Adrenal gland (tissue), 12 donors: ENCODE measurements around the gene RPE. TPM values are rescaled to one million over a fixed set of nuclear protein-coding genes. Genes with fewer than 3 reads are reported as not detected.

Source experiments
- DNase-seq, 7 donors: peaks; one replicate each; pipeline ENCODE4 v3.0.0-alpha.2; 2019 to 2020
- H3K27ac ChIP-seq, 5 donors: fragments of 200-600 bp; sonication (generic) in 4 of 5; 1 replicate in 3 of 5; 2 replicates in 2 of 5; pipeline versions ENCODE4 v1.5.1 to v1.8.0; 2016 to 2020; ENCODE audit warnings: mild to moderate bottlenecking in 1 of 5
- H3K27me3 ChIP-seq: fragments of 200-600 bp; 2 replicates; pipeline ENCODE4 v1.8.0; 2021
- H3K36me3 ChIP-seq, 2 donors: fragments of 200-600 bp; replicated peaks in 1 of 2; 1 replicate in 1 of 2; 2 replicates in 1 of 2; pipeline versions ENCODE4 v1.5.1 to v1.8.0; 2018 to 2022
- H3K4me1 ChIP-seq, 2 donors: fragments of 200-600 bp; replicated peaks in 1 of 2; 1 replicate in 1 of 2; 2 replicates in 1 of 2; pipeline versions ENCODE4 v1.5.1 to v1.8.0; 2018 to 2021
- H3K4me3 ChIP-seq, 4 donors: fragments of 200-600 bp; sonication (generic) in 3 of 4; one replicate each; pipeline ENCODE4 v1.5.1; 2016 to 2018
- H3K9me3 ChIP-seq, 3 donors: fragments of 200-600 bp; sonication (generic) in 1 of 3; replicated peaks in 1 of 3; 1 replicate in 2 of 3; 2 replicates in 1 of 3; pipeline versions ENCODE4 v1.5.1 to v1.8.0; 2016 to 2021
- POLR2A ChIP-seq, 2 donors: fragments of 450-650 bp; IDR thresholded peaks; one replicate each; pipeline ENCODE4 v1.6.1; 2017; ENCODE audit warnings: antibody characterized with exemption in 2 of 2, mild to moderate bottlenecking in 2 of 2, moderate library complexity in 1 of 2
- WGBS, 4 donors: extraction: QIAGEN DNeasy Blood & Tissue Kit in 2 of 4; methylation state at CpG; one replicate each; pipeline versions ENCODE4 v1.1.5 to v1.1.7; 2013 to 2017; 5-methylcytosine and 5-hydroxymethylcytosine counted together
- intact Hi-C, 2 donors: fragments of 100-400 bp; cut with DNase I; formaldehyde crosslinking; loops; one replicate each; pipeline versions ENCODE4 v1.14.1 to v1.15.0; 2022 to 2023
- polyA plus RNA-seq, 3 donors: library from polyadenylated mRNA; stranded (reverse); fragments of 200-250 nt in 2 of 3; fragments of 350-450 nt in 1 of 3; fragmentation: Illumina TruSeq in 1 of 3; extraction: RNeasy Lipid Tissue Mini Kit (QIAGEN cat#74804) in 1 of 3; gene quantifications; one replicate each; pipeline ENCODE4 v1.2.3, GENCODE V29; 2013 to 2014
- total RNA-seq, 9 donors: library from RNA; depleted of rRNA in 4 of 9; stranded (reverse); fragments of >200 nt in 4 of 9; fragments of 120-200 nt in 1 of 9; fragmentation: NEBNext Ultra II Directional in 1 of 9; extraction: Animal tissue kit (Norgen Biotek cat#: 25700) in 1 of 9; gene quantifications; one replicate each; pipeline versions ENCODE4 v1.1.0 to v1.2.4, GENCODE V29; 2013 to 2023
- TF ChIP-seq, protein P1 (sequence below), 6 experiments: fragments of 450-650 bp in 4 of 6; fragments of 200-600 bp in 2 of 6; sonication (generic) in 1 of 6; IDR thresholded peaks; 1 replicate in 5 of 6; 2 replicates in 1 of 6; pipeline versions ENCODE4 v1.5.1 to v1.8.0; 2016 to 2021; ENCODE audit warnings: antibody characterized with exemption in 6 of 6, mild to moderate bottlenecking in 2 of 6, moderate library complexity in 1 of 6
- donor health status: healthy with polysubstance abuse.
- donor health status: Bipolar disorder and iron deficiency.
- donor health status: DM: yes; HTN: yes; CAD: no.
- donor health status: DM: no; HTN: no; CAD: no.
- donor health status: DM: no; HTN: no; CAD: no.
- donor health status: DM: yes; HTN: yes; CAD: no.

The RPE gene
- total and polyA plus RNA-seq, 12 donors, result 12.6 to 221 (median 67.1) TPM

DNA sequence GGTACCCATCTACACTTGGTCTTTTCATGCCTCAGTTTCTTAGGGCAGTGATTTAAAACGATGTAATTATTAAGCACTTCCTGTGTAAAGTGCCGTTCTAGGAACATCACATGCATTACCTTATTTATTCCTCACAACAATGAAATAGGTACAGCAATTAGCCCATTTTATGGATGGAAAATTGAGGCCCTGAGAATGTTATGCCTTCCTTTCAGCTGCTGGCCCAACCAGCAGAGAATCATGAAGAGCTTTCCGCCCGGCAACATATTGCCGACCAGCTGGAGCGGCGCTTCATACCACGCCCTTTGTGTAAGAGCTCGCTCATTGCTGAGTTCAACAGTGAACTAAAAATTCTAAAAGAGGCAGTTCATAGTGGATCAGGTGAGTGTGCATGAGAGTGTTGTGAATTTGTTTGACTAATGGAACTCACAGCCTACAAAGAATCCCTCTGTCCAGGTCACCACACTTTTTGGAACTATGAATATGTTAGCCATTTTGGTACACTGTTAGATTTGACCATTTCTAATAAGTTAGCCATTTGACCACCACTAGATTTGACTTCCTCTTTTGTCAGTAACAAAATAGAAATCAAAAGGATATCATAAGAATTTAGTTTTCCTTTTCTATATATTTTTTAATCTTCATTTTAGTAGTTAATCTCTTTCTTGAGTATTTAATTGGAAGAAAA, 25.6 kb upstream of the RPE start:
- H3K4me1 ChIP-seq, result no peaks in the 10 kb centered on the region
- H3K27ac ChIP-seq, result no peak overlapping the region
- no peak for TF ChIP-seq POLR2A (IDR thresholded peaks at IDR 0.05)
- TF ChIP-seq, protein P1, sequence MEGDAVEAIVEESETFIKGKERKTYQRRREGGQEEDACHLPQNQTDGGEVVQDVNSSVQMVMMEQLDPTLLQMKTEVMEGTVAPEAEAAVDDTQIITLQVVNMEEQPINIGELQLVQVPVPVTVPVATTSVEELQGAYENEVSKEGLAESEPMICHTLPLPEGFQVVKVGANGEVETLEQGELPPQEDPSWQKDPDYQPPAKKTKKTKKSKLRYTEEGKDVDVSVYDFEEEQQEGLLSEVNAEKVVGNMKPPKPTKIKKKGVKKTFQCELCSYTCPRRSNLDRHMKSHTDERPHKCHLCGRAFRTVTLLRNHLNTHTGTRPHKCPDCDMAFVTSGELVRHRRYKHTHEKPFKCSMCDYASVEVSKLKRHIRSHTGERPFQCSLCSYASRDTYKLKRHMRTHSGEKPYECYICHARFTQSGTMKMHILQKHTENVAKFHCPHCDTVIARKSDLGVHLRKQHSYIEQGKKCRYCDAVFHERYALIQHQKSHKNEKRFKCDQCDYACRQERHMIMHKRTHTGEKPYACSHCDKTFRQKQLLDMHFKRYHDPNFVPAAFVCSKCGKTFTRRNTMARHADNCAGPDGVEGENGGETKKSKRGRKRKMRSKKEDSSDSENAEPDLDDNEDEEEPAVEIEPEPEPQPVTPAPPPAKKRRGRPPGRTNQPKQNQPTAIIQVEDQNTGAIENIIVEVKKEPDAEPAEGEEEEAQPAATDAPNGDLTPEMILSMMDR (IDR thresholded peaks at IDR 0.05), result no peak
- no peak for DNase-seq
- no peaks in the 10 kb centered on the region for H3K27me3 ChIP-seq
- 88 to 92% (median 90%) methylated on average over 9 of the region's 9 CpGs for WGBS, 4 donors
- no peak overlapping the region for H3K4me3 ChIP-seq
- H3K36me3 ChIP-seq, result no peaks in the 10 kb centered on the region
- intact Hi-C loops, result loop anchor here in 1 of 2 donors (5.0 kb wide), 1 partner anchor 220 kb away; no protein-coding TSS in a partner anchor
- H3K9me3 ChIP-seq, result no peaks in the 10 kb centered on the region

DNA sequence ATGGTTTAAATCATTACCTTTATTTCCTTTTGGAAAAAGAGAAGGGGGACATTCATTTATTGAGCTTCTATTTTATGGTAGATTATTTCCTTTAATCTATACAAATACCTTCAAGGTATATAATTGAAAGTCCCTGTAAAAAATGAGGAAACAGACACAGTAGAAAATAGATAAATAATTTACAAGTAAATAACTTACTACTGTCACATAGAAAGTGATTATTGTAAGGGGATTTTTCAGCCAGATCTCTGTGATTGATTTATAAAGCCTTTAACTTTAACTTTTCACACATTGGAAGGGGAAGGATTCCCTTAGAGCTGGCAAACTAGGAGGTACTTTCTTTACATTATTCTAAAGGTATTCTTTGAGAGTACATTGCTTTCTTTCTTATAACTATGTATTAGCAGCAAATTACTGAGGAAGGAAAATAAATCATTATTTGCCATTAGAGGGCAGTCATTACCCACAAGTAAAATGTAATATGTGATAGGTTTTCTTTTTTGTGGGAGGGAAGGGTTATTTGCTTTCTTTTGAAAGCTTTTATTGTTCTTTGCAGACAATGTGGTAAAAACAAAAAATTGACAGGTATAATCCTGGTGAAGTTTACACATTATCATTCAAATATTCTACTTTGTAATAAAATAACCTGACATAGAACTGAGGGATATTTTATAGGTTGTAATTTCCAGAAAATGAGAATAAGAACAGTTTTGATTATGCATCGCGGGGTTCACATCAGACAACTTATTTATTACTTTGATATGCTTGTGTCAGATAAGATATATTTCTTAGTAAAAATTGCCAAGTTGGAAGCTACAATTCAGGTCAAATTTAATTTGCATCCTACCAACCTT, 24.8 kb upstream of the RPE start:
- WGBS, 4 donors, result 53 to 66% (median 64%) methylated on average over 2 of the region's 2 CpGs
- intact Hi-C loops, result loop anchor here in 1 of 2 donors (5.0 kb wide), 1 partner anchor 220 kb away; no protein-coding TSS in a partner anchor

DNA sequence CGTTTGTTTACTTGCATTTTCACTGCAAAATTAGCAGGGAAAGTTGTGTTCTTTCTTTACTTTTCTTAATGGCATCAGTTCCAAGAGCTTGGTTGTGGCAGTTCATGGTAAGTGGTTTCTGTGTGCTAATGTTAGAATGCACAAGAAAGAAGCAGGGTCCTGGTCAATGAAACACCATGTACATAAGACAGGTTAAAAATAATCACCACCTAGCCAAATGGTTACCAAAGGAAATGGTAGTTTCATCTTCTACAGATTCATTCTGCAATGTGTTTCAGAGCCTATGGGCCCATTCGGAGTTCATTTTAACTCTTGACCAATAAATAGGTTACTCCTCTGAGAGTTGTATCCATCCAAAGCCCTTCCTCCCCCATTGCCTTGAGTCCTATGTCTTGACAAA, 18.1 kb upstream of the RPE start:
- intact Hi-C loops, result no loop called here
- TF ChIP-seq, protein P1 (IDR thresholded peaks at IDR 0.05), result no peak
- no peak for TF ChIP-seq POLR2A (IDR thresholded peaks at IDR 0.05)
- DNase-seq, result no peak
- H3K4me3 ChIP-seq, result no peak overlapping the region
- H3K4me1 ChIP-seq, result no peaks in the 10 kb centered on the region
- no peak overlapping the region for H3K27ac ChIP-seq
- H3K36me3 ChIP-seq, result no peaks in the 10 kb centered on the region
- H3K9me3 ChIP-seq, result no peaks in the 10 kb centered on the region
- H3K27me3 ChIP-seq, result no peaks in the 10 kb centered on the region
- WGBS, 4 donors, result 80 to 97% (median 89%) methylated on average over 2 of the region's 2 CpGs

More for the DNA sequence above, 24.8 kb upstream of the RPE start:
- DNase-seq, result no peak
- Histone ChIP-seq H3K4me3 (no peak overlapping the region), H3K27ac (no peak overlapping the region), H3K27me3 (no peaks in the 10 kb centered on the region), H3K4me1 (no peaks in the 10 kb centered on the region), H3K9me3 (no peaks in the 10 kb centered on the region), H3K36me3 (no peaks in the 10 kb centered on the region)
- no peak for TF ChIP-seq POLR2A (IDR thresholded peaks at IDR 0.05)
- TF ChIP-seq, protein P1 (IDR thresholded peaks at IDR 0.05), result peak; percentile 26 to 84 (median 70)

DNA sequence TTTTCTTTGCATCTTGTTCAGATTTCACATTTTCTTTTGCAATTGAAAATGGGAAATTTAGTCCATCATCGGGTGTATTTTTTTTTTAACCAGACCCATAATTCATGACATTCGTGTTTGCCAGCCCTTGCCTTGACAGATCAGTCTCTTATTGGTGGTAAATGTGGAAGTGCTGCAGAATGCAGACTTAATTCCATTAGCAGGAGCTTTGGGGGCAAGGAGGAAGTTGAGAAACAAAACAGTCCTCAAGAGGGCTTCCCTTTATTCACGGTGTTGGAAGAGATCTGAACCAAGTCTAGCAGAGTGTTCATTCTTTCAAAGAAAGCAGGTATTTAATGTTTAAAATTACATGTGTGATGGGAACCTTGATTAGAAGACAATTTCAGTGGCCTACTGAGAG, 16.6 kb upstream of the RPE start:
- Histone ChIP-seq H3K4me3 (no peak overlapping the region), H3K4me1 (no peaks in the 10 kb centered on the region), H3K9me3 (no peaks in the 10 kb centered on the region), H3K36me3 (no peaks in the 10 kb centered on the region), H3K27ac (no peak overlapping the region), H3K27me3 (no peaks in the 10 kb centered on the region)
- DNase-seq, result no peak
- TF ChIP-seq, protein P1 (IDR thresholded peaks at IDR 0.05), result no peak
- no peak for TF ChIP-seq POLR2A (IDR thresholded peaks at IDR 0.05)
- WGBS, 4 donors, result 63 to 68% (median 65%) methylated on average over 3 of the region's 3 CpGs
- intact Hi-C loops, result no loop called here
